Measurements from ENCODE around the gene RNU2-63P. TPM values are rescaled to one million over a fixed set of nuclear protein-coding genes. Genes with fewer than 3 reads are reported as not detected.

The RNU2-63P gene
- total RNA-seq, 1 donor from 2014 or later: not detected

DNA sequence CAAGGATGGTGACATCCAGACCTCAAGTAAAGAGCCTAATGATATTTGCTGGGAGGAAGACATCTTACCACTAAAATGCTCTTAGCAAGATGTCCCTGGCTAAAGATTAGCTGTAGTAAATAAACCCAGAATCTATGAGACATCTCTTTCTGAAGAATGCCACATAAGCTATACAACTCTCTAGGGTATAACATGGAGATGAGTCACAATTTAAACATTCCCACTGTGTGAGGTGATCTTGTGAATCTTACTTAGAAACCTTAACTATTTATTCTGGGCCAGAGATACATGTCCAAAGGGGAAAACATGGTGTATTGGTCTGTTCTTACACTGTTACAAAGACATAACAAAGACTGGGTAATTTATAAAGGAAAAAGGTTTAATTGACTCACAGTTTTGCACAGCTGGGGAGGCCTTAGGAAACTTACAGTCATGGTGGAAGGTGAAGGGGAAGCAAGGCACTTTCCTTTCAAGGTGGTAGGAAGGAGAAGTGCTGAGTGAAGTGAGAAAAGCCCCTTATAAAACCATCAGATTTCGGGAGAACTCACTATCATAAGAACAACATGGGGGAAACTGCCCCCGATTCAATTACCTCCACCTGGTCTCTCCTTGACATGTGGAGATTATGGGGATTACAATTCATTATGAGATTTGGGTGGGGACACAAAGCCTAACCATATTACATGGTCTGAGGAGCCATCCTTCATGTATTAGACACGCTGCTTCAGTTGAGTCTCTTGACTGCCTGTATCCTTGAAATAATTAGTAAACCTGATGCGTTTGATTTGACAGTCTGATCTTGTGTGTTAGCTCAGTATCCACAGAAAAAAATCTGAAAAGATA is 22.1 kb upstream of the RNU2-63P start:
- ATAC-seq: no peak
- intact Hi-C loops (cut with DNase I): no loop called here
- TF ChIP-seq, protein P1, sequence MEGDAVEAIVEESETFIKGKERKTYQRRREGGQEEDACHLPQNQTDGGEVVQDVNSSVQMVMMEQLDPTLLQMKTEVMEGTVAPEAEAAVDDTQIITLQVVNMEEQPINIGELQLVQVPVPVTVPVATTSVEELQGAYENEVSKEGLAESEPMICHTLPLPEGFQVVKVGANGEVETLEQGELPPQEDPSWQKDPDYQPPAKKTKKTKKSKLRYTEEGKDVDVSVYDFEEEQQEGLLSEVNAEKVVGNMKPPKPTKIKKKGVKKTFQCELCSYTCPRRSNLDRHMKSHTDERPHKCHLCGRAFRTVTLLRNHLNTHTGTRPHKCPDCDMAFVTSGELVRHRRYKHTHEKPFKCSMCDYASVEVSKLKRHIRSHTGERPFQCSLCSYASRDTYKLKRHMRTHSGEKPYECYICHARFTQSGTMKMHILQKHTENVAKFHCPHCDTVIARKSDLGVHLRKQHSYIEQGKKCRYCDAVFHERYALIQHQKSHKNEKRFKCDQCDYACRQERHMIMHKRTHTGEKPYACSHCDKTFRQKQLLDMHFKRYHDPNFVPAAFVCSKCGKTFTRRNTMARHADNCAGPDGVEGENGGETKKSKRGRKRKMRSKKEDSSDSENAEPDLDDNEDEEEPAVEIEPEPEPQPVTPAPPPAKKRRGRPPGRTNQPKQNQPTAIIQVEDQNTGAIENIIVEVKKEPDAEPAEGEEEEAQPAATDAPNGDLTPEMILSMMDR (IDR thresholded peaks at IDR 0.05): no peak
- Histone ChIP-seq H3K4me3 (no peak overlapping the region), H3K27ac (no peak overlapping the region), H3K9me3 (no peaks in the 10 kb centered on the region), H3K36me3 (peaks cover 8% of the 10 kb centered on the region), H3K27me3 (ENCODE audit: low read depth) (no peaks in the 10 kb centered on the region), H3K4me1 (peaks cover 4% of the 10 kb centered on the region)
- DNase-seq: no peak

DNA sequence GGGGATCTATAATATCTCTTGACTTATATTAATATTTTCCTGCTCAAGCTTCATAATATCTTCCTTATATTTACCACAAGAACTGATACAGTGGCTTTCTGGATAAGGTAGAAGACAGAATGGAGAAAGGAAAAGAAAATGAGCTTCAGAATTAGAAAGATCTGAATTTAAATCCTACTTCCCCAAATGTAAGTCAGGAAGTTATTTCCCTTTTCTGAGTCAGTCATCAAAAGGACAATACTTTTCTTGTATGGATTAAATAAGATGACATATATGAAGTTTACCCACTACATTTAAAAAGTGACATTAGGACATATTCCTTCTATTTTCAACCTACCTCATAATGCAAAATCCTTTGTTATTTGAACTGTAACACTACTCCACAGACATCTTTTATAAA is 20.3 kb upstream of the RNU2-63P start:
- peaks cover 4% of the 10 kb centered on the region for H3K4me1 ChIP-seq
- TF ChIP-seq, protein P1 (IDR thresholded peaks at IDR 0.05): no peak
- no peaks in the 10 kb centered on the region for H3K9me3 ChIP-seq
- DNase-seq (no peak), ATAC-seq (no peak)
- peaks cover 27% of the 10 kb centered on the region for H3K36me3 ChIP-seq
- H3K27me3 ChIP-seq (ENCODE audit: low read depth): no peaks in the 10 kb centered on the region
- H3K27ac ChIP-seq: no peak overlapping the region
- no peak overlapping the region for H3K4me3 ChIP-seq
- intact Hi-C loops (cut with DNase I): no loop called here

DNA sequence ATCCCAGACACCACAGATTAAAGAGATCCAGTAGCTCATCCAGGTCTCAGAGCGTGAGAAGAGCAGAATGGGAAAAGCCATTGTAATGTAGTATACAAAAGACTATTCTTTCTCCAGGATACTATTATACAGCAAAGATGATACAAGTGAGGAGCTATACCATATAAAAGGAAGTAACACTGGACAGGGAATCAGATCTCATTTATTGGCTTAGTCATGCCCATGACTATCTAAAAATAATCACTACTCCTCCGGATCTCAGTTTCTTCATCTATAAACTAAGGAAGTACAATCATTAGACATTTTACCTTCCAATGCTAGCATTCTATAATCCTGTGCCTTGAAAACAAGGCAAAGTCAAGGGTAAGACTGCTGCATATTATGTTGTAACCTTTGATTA is 19.8 kb upstream of the RNU2-63P start:
- no peaks in the 10 kb centered on the region for H3K27me3 ChIP-seq (ENCODE audit: low read depth)
- H3K4me3 ChIP-seq: no peak overlapping the region
- peaks cover 4% of the 10 kb centered on the region for H3K4me1 ChIP-seq
- TF ChIP-seq, protein P1 (IDR thresholded peaks at IDR 0.05): no peak
- ATAC-seq (no peak), DNase-seq (no peak)
- no peaks in the 10 kb centered on the region for H3K9me3 ChIP-seq
- H3K36me3 ChIP-seq: peaks cover 31% of the 10 kb centered on the region
- H3K27ac ChIP-seq: no peak overlapping the region
- intact Hi-C loops (cut with DNase I): no loop called here

DNA sequence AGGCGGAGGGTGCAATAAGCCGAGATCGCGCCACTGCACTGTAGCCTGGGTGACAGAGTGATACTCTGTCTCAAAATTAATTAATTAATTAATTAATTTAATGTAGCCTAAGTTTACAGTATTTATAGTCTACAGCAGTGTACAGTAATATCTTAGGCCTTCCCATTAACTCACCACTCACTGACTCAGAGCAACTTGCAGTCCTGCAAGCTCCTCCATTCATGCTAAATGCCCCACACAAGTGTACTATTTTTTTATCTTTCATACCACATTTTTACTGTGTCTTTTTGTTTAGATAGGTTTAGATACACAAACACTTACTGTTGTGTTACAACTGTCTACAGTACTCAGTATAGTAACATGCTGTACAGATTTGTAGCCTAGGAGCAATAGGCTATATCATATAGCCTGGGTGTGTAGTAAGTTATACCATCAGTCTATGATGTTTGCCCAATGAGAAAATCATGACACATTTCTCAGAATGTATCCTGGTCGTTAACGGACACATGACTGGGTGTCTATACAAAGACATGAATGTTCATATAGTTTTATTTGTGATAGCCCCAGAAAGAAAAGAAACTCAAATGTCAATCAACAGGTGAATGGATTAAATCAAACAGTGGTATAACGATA is 15.8 kb upstream of the RNU2-63P start:
- Histone ChIP-seq H3K9me3 (no peaks in the 10 kb centered on the region), H3K4me3 (no peak overlapping the region), H3K36me3 (peaks cover 71% of the 10 kb centered on the region), H3K27ac (no peak overlapping the region), H3K4me1 (no peaks in the 10 kb centered on the region), H3K27me3 (ENCODE audit: low read depth) (no peaks in the 10 kb centered on the region)
- TF ChIP-seq, protein P1 (IDR thresholded peaks at IDR 0.05): no peak
- intact Hi-C loops (cut with DNase I): no loop called here
- ATAC-seq (no peak), DNase-seq (no peak)

DNA sequence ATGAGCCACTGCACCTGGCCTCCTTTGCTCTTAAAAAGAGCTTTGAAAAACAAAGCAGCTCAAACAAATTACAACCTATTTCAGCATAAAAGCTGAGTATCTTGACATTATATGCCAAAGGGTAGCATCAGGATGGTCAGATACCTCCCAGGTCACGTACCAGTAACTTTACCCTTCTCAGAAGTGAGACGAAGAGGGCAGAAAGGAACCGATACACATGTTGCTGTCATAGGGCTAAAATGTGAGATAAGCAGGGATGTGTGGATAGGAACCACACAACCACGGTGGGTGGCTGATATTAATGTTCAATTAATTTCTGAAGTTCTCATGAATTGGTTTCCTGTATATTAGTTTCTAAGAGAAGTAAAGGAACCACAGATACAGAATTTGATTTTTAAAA is 12.6 kb upstream of the RNU2-63P start:
- intact Hi-C loops (cut with DNase I): no loop called here
- no peaks in the 10 kb centered on the region for H3K9me3 ChIP-seq
- no peaks in the 10 kb centered on the region for H3K4me1 ChIP-seq
- H3K27ac ChIP-seq: no peak overlapping the region
- H3K36me3 ChIP-seq: peaks cover 68% of the 10 kb centered on the region
- H3K27me3 ChIP-seq (ENCODE audit: low read depth): no peaks in the 10 kb centered on the region
- no peak overlapping the region for H3K4me3 ChIP-seq
- DNase-seq (no peak), ATAC-seq (no peak)
- TF ChIP-seq, protein P1 (IDR thresholded peaks at IDR 0.05): no peak

Measured in lower lobe of right lung (tissue), 2 donors.